Measurements from ENCODE around the gene MIF4GD. TPM values are rescaled to one million over a fixed set of nuclear protein-coding genes. Genes with fewer than 3 reads are reported as not detected.
A peak's percentile ranks its signal among the peaks of the same experiment; 100 is the strongest.

Gene MIF4GD
- total RNA-seq: 8.7 and 9.4 TPM in 2 replicates

- Histone ChIP-seq H3K4me2 (ENCODE audit: insufficient read depth, low read length) (peak within 1 kb of the TSS; percentile 95), H3K36me3 (ENCODE audit: insufficient read depth, low read length) (peaks cover 6% of the 10 kb centered on the region), H3K79me2 (ENCODE audit: insufficient read depth, low read length) (no peaks in the 10 kb centered on the region), H3K27me3 (ENCODE audit: insufficient read depth, low read length) (no peaks in the 10 kb centered on the region), H3K9me3 (ENCODE audit: low read depth, low read length) (no peaks in the 10 kb centered on the region), H4K20me1 (ENCODE audit: insufficient read depth, low read length) (peaks cover 6% of the 10 kb centered on the region), H3K4me3 (ENCODE audit: insufficient read depth, low read length) (peak within 1 kb of the TSS; percentile 90), H3K4me1 (ENCODE audit: insufficient read depth, low read length) (peaks cover 50% of the 10 kb centered on the region), H3K27ac (ENCODE audit: low read depth, low read length) (peak within 1 kb of the TSS; percentile 80), H2AFZ (ENCODE audit: low read length) (peak within 1 kb of the TSS; percentile 96)
- no peak for TF ChIP-seq CTCF (IDR thresholded peaks at IDR 0.05; ENCODE audit: extremely low read depth, low read depth, low read length)
- DNase-seq (ENCODE audit: insufficient read length, low spot score, missing footprints): no peak
Observed at GRCh38 chr17:75270966-75271232, at the start of gene MIF4GD. Gene MIF4GD (minus strand): TSS chr17:75271231. CDS start chr17:75270195, 1,036 bp downstream.

GRCh38 chr17:75319904-75320691 lies 49.1 kb upstream of the MIF4GD start:
- TF ChIP-seq CTCF (IDR thresholded peaks at IDR 0.05; ENCODE audit: extremely low read depth, low read depth, low read length): no peak
- H3K9me3 ChIP-seq (ENCODE audit: low read depth, low read length): no peaks in the 10 kb centered on the region
- H3K4me2 ChIP-seq (ENCODE audit: insufficient read depth, low read length): no peak overlapping the region
- peaks cover 7% of the 10 kb centered on the region for H4K20me1 ChIP-seq (ENCODE audit: insufficient read depth, low read length)
- no peak overlapping the region for H2AFZ ChIP-seq (ENCODE audit: low read length)
- no peak overlapping the region for H3K4me3 ChIP-seq (ENCODE audit: insufficient read depth, low read length)
- peaks cover 9% of the 10 kb centered on the region for H3K4me1 ChIP-seq (ENCODE audit: insufficient read depth, low read length)
- peaks cover 4% of the 10 kb centered on the region for H3K79me2 ChIP-seq (ENCODE audit: insufficient read depth, low read length)
- peak overlapping the region; percentile 35 for H3K27ac ChIP-seq (ENCODE audit: low read depth, low read length)
- peak; percentile 75 for DNase-seq (ENCODE audit: insufficient read length, low spot score, missing footprints)
- H3K27me3 ChIP-seq (ENCODE audit: insufficient read depth, low read length): no peaks in the 10 kb centered on the region
- peaks cover 47% of the 10 kb centered on the region for H3K36me3 ChIP-seq (ENCODE audit: insufficient read depth, low read length)

GRCh38 chr17:75318615-75319222 lies 47.7 kb upstream of the MIF4GD start:
- no peak overlapping the region for H3K4me3 ChIP-seq (ENCODE audit: insufficient read depth, low read length)
- peaks cover 4% of the 10 kb centered on the region for H3K79me2 ChIP-seq (ENCODE audit: insufficient read depth, low read length)
- H4K20me1 ChIP-seq (ENCODE audit: insufficient read depth, low read length): peaks cover 7% of the 10 kb centered on the region
- H3K27me3 ChIP-seq (ENCODE audit: insufficient read depth, low read length): no peaks in the 10 kb centered on the region
- H2AFZ ChIP-seq (ENCODE audit: low read length): no peak overlapping the region
- no peak overlapping the region for H3K4me2 ChIP-seq (ENCODE audit: insufficient read depth, low read length)
- DNase-seq (ENCODE audit: insufficient read length, low spot score, missing footprints): peak; percentile 39
- peaks cover 42% of the 10 kb centered on the region for H3K36me3 ChIP-seq (ENCODE audit: insufficient read depth, low read length)
- no peaks in the 10 kb centered on the region for H3K9me3 ChIP-seq (ENCODE audit: low read depth, low read length)
- H3K27ac ChIP-seq (ENCODE audit: low read depth, low read length): no peak overlapping the region
- H3K4me1 ChIP-seq (ENCODE audit: insufficient read depth, low read length): peaks cover 9% of the 10 kb centered on the region
- no peak for TF ChIP-seq CTCF (IDR thresholded peaks at IDR 0.05; ENCODE audit: extremely low read depth, low read depth, low read length)

- Histone ChIP-seq H2AFZ (ENCODE audit: low read length) (no peak overlapping the region), H3K36me3 (ENCODE audit: insufficient read depth, low read length) (peaks cover 42% of the 10 kb centered on the region), H3K27ac (ENCODE audit: low read depth, low read length) (no peak overlapping the region), H4K20me1 (ENCODE audit: insufficient read depth, low read length) (peaks cover 7% of the 10 kb centered on the region), H3K4me1 (ENCODE audit: insufficient read depth, low read length) (peaks cover 9% of the 10 kb centered on the region), H3K79me2 (ENCODE audit: insufficient read depth, low read length) (peaks cover 4% of the 10 kb centered on the region), H3K4me2 (ENCODE audit: insufficient read depth, low read length) (no peak overlapping the region), H3K27me3 (ENCODE audit: insufficient read depth, low read length) (no peaks in the 10 kb centered on the region), H3K4me3 (ENCODE audit: insufficient read depth, low read length) (no peak overlapping the region), H3K9me3 (ENCODE audit: low read depth, low read length) (no peaks in the 10 kb centered on the region)
- TF ChIP-seq CTCF (IDR thresholded peaks at IDR 0.05; ENCODE audit: extremely low read depth, low read depth, low read length): no peak
- DNase-seq (ENCODE audit: insufficient read length, low spot score, missing footprints): peak; percentile 9
Observed at GRCh38 chr17:75318211-75318610, 47.2 kb upstream of the MIF4GD start.

Measured in osteoblast (primary cell).